Fibroblast of lung (primary cell): ENCODE results near the gene MSLN.

Experiments
- EZH2 ChIP-seq: IDR thresholded peaks from 2 replicates; pipeline ENCODE4 v1.5.1; 2012; ENCODE audit warnings: low read length, control low read depth, mild to moderate bottlenecking; ENCODE audit errors: missing control alignments
- TF ChIP-seq, protein P1 (sequence below), 2 donors: IDR thresholded peaks in 1 of 2; conservative IDR thresholded peaks in 1 of 2; 1 replicate in 1 of 2; 2 replicates in 1 of 2; pipeline ENCODE4 v1.5.1; 2011 to 2012; ENCODE audit warnings: low read length in 2 of 2, control low read depth in 1 of 2, inconsistent platforms in 1 of 2, low read depth in 1 of 2, mild to moderate bottlenecking in 1 of 2

DNA sequence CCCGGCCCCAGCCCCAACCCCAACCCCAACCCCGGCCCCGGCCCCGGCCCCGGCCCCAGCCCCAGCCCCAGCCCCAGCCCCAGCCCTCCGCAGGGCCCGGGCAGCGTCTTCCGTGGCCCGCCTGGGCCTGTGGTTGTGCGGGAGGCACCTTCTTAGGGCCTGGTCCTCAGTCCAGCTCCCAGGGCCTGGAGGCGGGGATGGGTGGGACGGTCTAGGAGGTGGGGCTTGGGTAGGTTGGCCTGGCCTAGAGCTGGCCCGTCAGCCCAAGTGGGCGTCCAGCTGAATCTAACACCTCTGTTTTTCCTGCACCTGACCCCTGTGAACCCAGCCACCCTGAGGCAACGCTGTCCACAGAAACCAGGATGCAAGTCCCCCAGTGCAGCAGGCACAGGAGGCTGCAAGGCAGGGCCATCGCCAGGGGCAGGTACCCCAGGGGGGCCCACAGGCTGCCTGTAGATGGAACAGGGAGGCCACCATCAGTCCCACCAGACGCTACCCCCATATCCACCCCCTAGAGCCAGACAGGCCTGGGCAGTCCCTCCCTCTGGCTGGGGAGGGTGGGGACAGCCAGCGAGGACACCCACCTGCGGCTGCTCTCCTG lies 8.8 kb downstream of the MSLN start:
- TF ChIP-seq, protein P1, sequence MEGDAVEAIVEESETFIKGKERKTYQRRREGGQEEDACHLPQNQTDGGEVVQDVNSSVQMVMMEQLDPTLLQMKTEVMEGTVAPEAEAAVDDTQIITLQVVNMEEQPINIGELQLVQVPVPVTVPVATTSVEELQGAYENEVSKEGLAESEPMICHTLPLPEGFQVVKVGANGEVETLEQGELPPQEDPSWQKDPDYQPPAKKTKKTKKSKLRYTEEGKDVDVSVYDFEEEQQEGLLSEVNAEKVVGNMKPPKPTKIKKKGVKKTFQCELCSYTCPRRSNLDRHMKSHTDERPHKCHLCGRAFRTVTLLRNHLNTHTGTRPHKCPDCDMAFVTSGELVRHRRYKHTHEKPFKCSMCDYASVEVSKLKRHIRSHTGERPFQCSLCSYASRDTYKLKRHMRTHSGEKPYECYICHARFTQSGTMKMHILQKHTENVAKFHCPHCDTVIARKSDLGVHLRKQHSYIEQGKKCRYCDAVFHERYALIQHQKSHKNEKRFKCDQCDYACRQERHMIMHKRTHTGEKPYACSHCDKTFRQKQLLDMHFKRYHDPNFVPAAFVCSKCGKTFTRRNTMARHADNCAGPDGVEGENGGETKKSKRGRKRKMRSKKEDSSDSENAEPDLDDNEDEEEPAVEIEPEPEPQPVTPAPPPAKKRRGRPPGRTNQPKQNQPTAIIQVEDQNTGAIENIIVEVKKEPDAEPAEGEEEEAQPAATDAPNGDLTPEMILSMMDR (conservative IDR thresholded peaks at IDR 0.05 in 1 of 2, IDR thresholded peaks at IDR 0.05 in 1 of 2; ENCODE audit: low read depth in 1 of 2, low read length in 2 of 2), result no peak
- no peak for TF ChIP-seq EZH2
